SKM-1 treated with dmso at 0.1 percent for 144 hours (cell line): ENCODE data around the gene OR3A3.

Source experiments
- DNase-seq: peaks from one replicate; lab custom pipeline; 2025; ENCODE audit not compliant: unreplicated experiment; lab: John Stamatoyannopoulos, UW

The OR3A3 gene

GRCh38 chr17:3471599-3471998, 60.4 kb downstream of the OR3A3 start, which contains the start of gene SPATA22:
Gene SPATA22, minus strand, starts transcription at chr17:3471819. Its CDS starts 2,494 bp downstream, at chr17:3469325.
- no peak for DNase-seq

DNA sequence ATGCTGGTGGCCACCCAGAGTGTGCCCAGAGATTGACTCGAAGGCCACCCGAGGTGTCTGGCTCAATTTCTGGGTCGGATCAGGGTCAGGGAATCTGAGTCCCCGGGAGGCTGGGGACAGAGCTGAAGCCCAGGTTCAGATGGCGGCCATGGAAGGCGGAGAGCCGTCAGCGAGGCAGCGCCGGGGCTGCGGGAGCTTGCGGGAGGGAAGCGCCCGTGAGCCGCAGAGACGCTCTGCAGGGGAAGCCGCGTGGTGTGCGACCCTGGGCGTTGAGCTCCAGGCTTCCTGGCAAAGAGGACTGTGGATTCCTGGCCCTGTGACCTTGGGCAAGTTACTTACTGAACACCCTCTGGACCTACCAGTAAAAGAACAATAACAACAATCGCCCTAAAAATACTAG, 61.0 kb downstream of the OR3A3 start:
- DNase-seq: no peak
